Measurements from ENCODE around the gene CCDC90B. TPM values are rescaled to one million over a fixed set of nuclear protein-coding genes. Genes with fewer than 3 reads are reported as not detected.

Gene CCDC90B
- total RNA-seq, 1 donor from 2014 or later, result 68.1 TPM

- peak; percentile 31 for DNase-seq (ENCODE audit: low read depth)
- Histone ChIP-seq H3K4me3 (ENCODE audit: low read depth, low read length) (no peak overlapping the region), H3K36me3 (ENCODE audit: control insufficient read depth, insufficient read depth, low read length) (no peaks in the 10 kb centered on the region), H3K27me3 (ENCODE audit: control insufficient read depth, insufficient read depth, low read length) (no peaks in the 10 kb centered on the region)
- TF ChIP-seq CTCF (IDR thresholded peaks at IDR 0.05; ENCODE audit: insufficient read depth, low read length, poor library complexity, severe bottlenecking), result peak; percentile 78
Observed at GRCh38 chr11:83241291-83241946, 44.7 kb downstream of the CCDC90B start.

GRCh38 chr11:83238111-83238510 is 48.1 kb downstream of the CCDC90B start:
- no peak for TF ChIP-seq CTCF (IDR thresholded peaks at IDR 0.05; ENCODE audit: insufficient read depth, low read length, poor library complexity, severe bottlenecking)
- H3K4me3 ChIP-seq (ENCODE audit: low read depth, low read length), result no peak overlapping the region
- no peak for DNase-seq (ENCODE audit: low read depth)
- no peaks in the 10 kb centered on the region for H3K27me3 ChIP-seq (ENCODE audit: control insufficient read depth, insufficient read depth, low read length)
- no peaks in the 10 kb centered on the region for H3K36me3 ChIP-seq (ENCODE audit: control insufficient read depth, insufficient read depth, low read length)

GRCh38 chr11:83235825-83236224 is 50.3 kb downstream of the CCDC90B start:
- no peak for DNase-seq (ENCODE audit: low read depth)
- no peak for TF ChIP-seq CTCF (IDR thresholded peaks at IDR 0.05; ENCODE audit: insufficient read depth, low read length, poor library complexity, severe bottlenecking)
- Histone ChIP-seq H3K4me3 (ENCODE audit: low read depth, low read length) (no peak overlapping the region), H3K36me3 (ENCODE audit: control insufficient read depth, insufficient read depth, low read length) (no peaks in the 10 kb centered on the region), H3K27me3 (ENCODE audit: control insufficient read depth, insufficient read depth, low read length) (no peaks in the 10 kb centered on the region)

DNA sequence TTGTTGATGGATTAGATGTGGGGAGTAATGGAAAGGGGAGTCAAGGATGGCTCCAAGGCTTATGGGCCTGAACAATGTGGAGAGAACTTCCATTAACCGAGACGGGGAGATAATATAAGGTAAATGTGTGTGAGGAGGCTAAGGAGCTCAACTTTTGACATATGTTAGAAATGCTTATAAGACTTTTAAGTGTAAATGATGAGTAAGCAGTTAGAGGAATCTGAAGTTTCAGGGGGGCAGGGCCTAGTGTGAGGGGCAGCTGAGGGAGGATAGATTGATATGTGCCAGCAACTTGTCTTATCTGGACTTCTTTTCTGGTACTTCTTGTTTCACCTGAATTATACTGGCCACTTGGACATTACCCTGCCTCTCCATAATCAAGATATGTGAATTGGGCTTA is 62.7 kb downstream of the CCDC90B start:
- DNase-seq (ENCODE audit: low read depth), result no peak
- no peaks in the 10 kb centered on the region for H3K27me3 ChIP-seq (ENCODE audit: control insufficient read depth, insufficient read depth, low read length)
- TF ChIP-seq CTCF (IDR thresholded peaks at IDR 0.05; ENCODE audit: insufficient read depth, low read length, poor library complexity, severe bottlenecking), result no peak
- no peaks in the 10 kb centered on the region for H3K36me3 ChIP-seq (ENCODE audit: control insufficient read depth, insufficient read depth, low read length)
- no peak overlapping the region for H3K4me3 ChIP-seq (ENCODE audit: low read depth, low read length)

DNA sequence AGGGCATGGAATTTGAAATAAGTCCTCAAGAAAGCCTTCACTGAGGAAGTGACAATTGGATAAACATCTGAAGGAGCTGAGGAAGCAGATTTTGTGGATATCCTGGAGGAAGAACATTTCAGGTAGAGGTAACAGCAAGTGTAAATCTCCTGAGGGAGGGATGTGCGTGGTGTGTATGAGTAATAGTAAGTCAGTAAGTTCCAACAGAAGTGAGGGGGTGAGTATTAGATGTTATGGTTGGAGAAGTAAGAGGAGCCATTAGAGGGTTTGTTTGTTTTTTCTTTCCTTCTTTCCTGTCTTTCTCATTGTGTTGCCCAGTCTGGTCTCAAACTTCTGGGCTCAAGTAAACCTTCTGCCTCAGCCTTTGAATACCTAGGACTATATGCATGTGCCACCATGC is 63.7 kb downstream of the CCDC90B start:
- no peaks in the 10 kb centered on the region for H3K36me3 ChIP-seq (ENCODE audit: control insufficient read depth, insufficient read depth, low read length)
- H3K27me3 ChIP-seq (ENCODE audit: control insufficient read depth, insufficient read depth, low read length), result no peaks in the 10 kb centered on the region
- DNase-seq (ENCODE audit: low read depth), result no peak
- H3K4me3 ChIP-seq (ENCODE audit: low read depth, low read length), result no peak overlapping the region
- no peak for TF ChIP-seq CTCF (IDR thresholded peaks at IDR 0.05; ENCODE audit: insufficient read depth, low read length, poor library complexity, severe bottlenecking)

DNA sequence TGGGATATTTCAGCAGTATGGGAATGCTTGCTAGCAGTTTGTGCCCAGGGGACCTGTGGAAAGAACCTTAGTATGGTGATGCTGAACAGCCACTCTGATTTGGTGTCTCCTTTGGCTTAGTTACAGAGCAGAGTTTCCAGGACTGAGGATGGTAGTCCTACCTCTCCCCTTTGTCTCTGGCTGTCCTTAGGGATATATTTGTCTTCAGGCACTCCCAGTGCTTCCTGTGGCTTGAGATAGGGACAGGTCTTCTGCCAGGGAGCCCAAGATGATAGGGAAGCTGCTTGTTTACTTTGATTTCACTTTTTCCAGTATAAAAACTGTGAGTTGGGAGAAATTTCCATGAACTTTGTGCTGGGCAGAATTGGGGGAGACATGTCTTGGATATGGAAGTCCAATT is 64.5 kb downstream of the CCDC90B start:
- TF ChIP-seq CTCF (IDR thresholded peaks at IDR 0.05; ENCODE audit: insufficient read depth, low read length, poor library complexity, severe bottlenecking), result no peak
- no peak for DNase-seq (ENCODE audit: low read depth)
- no peaks in the 10 kb centered on the region for H3K36me3 ChIP-seq (ENCODE audit: control insufficient read depth, insufficient read depth, low read length)
- H3K27me3 ChIP-seq (ENCODE audit: control insufficient read depth, insufficient read depth, low read length), result no peaks in the 10 kb centered on the region
- no peak overlapping the region for H3K4me3 ChIP-seq (ENCODE audit: low read depth, low read length)

Measured in kidney epithelial cell (primary cell).